Right atrium auricular region (tissue), 2 donors: ENCODE measurements around the gene VAT1L. TPM values are rescaled to one million over a fixed set of nuclear protein-coding genes. Genes with fewer than 3 reads are reported as not detected.

Experiments
- DNase-seq: peaks from one replicate; pipeline ENCODE4 v3.0.0-alpha.2; 2019; ENCODE audit warnings: low spot score
- H3K27ac ChIP-seq, 2 donors: fragments of 200-600 bp; sonication (generic); 1 replicate in 1 of 2; 2 replicates in 1 of 2; pipeline ENCODE4 v1.5.1; 2016 to 2019
- H3K27me3 ChIP-seq, 2 donors: fragments of 200-600 bp; sonication (generic); one replicate each; pipeline versions ENCODE4 v1.5.1 to v1.6.0; 2017 to 2019
- H3K36me3 ChIP-seq: fragments of 200-600 bp; sonication (generic); one replicate; pipeline ENCODE4 v1.5.1; 2016
- H3K4me1 ChIP-seq, 2 donors: fragments of 200-600 bp; sonication (generic); one replicate each; pipeline versions ENCODE4 v1.5.1 to v1.6.0; 2017 to 2019
- H3K4me3 ChIP-seq, 2 donors: fragments of 200-600 bp; sonication (generic); 1 replicate in 1 of 2; 2 replicates in 1 of 2; pipeline ENCODE4 v1.5.1; 2017 to 2019; ENCODE audit warnings: mild to moderate bottlenecking in 1 of 2, moderate library complexity in 1 of 2
- H3K9me3 ChIP-seq, 2 donors: fragments of 200-600 bp; sonication (generic); one replicate each; pipeline ENCODE4 v1.5.1; 2019
- total RNA-seq, 2 donors: library from RNA; depleted of rRNA; stranded (reverse); fragments of >200 nt; gene quantifications; one replicate each; pipeline ENCODE4 v1.1.0, GENCODE V29; 2016
- TF ChIP-seq, protein P1 (sequence below), 2 donors: fragments of 200-600 bp; sonication (generic); IDR thresholded peaks; one replicate each; pipeline ENCODE4 v1.5.1; 2019; ENCODE audit warnings: antibody characterized with exemption in 2 of 2

Gene VAT1L
- total RNA-seq, 2 donors from 2014 or later, result 10.3 to 20.6 TPM

DNA sequence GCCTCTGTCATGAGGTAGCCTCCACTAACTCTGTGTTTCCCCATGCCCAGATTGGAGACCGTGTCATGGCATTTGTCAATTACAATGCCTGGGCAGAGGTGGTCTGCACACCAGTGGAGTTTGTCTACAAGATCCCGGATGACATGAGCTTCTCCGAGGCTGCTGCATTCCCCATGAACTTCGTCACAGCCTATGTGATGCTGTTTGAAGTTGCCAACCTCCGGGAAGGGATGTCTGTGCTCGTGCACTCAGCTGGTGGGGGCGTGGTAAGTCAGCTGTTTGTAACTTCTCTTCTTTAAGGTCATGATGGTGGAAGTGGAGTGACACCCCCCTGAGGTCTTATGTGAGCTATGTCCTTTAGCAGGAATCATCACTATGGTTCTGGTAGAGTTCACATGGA is 36.8 kb downstream of the VAT1L start:
- TF ChIP-seq, protein P1, sequence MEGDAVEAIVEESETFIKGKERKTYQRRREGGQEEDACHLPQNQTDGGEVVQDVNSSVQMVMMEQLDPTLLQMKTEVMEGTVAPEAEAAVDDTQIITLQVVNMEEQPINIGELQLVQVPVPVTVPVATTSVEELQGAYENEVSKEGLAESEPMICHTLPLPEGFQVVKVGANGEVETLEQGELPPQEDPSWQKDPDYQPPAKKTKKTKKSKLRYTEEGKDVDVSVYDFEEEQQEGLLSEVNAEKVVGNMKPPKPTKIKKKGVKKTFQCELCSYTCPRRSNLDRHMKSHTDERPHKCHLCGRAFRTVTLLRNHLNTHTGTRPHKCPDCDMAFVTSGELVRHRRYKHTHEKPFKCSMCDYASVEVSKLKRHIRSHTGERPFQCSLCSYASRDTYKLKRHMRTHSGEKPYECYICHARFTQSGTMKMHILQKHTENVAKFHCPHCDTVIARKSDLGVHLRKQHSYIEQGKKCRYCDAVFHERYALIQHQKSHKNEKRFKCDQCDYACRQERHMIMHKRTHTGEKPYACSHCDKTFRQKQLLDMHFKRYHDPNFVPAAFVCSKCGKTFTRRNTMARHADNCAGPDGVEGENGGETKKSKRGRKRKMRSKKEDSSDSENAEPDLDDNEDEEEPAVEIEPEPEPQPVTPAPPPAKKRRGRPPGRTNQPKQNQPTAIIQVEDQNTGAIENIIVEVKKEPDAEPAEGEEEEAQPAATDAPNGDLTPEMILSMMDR (IDR thresholded peaks at IDR 0.05), result no peak
- no peaks in the 10 kb centered on the region for H3K4me1 ChIP-seq
- no peaks in the 10 kb centered on the region for H3K9me3 ChIP-seq
- no peaks in the 10 kb centered on the region for H3K36me3 ChIP-seq
- DNase-seq, result no peak
- no peak overlapping the region for H3K4me3 ChIP-seq
- no peak overlapping the region for H3K27ac ChIP-seq
- H3K27me3 ChIP-seq, result no peaks in the 10 kb centered on the region

DNA sequence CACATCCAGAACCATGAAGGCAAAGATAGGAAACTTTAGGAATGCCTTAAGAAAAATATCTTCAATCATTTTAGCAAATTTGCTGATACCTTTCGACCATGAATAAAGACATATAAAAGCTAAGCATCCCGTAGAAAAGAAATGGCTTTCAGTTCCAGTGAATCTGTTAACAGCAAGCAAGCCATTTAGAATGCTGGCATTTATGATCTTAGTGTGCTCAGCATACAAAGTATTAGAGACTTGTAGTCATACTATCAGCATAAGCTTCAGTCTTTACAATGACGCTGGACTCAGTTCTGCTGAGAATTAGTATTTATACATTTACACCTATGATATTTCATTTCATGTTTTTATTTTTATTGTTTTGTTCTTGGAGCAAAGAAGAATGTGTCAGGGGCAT is 38.7 kb downstream of the VAT1L start:
- Histone ChIP-seq H3K9me3 (no peaks in the 10 kb centered on the region), H3K4me3 (no peak overlapping the region), H3K27me3 (no peaks in the 10 kb centered on the region), H3K4me1 (no peaks in the 10 kb centered on the region), H3K27ac (no peak overlapping the region), H3K36me3 (no peaks in the 10 kb centered on the region)
- DNase-seq, result no peak
- TF ChIP-seq, protein P1 (IDR thresholded peaks at IDR 0.05), result no peak

DNA sequence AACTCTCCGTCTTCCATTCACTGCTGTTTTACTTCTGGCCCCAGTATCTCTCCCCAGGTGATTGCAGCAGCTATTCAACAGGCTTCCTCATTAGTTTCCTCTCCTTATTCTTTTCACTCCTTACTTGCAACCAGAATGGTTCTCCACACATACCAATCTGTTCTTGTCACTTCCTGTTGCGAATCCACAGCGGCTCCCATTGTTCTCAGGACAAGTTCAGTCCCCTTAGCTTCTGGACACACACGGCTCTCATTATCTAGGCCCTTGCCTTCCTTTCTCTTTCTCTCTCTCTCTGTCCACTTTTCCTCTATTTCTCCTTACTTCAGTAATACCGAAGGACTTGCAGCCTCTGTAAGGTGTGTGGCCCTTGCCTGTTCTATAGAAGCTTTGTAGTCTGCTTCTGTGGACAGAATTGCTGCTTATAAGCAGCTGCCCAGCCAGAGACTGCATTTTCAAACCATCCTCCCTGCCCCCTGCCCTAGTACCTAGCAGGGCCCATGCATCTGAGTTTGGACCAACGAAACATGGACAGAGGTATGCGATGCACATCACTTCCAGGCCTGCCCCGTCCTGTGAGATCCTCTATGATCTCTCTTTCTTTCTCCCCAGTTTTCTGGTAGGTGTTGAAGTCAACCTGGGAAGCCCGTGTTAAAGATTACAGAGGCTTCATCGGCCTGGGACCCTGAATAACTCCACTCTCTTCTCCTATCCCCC is 45.7 kb downstream of the VAT1L start:
- Histone ChIP-seq H3K27ac (no peak overlapping the region), H3K9me3 (no peaks in the 10 kb centered on the region), H3K36me3 (no peaks in the 10 kb centered on the region), H3K4me3 (no peak overlapping the region), H3K4me1 (peaks cover 0 to 9% of the 10 kb centered on the region in 2 donors), H3K27me3 (no peaks in the 10 kb centered on the region)
- TF ChIP-seq, protein P1 (IDR thresholded peaks at IDR 0.05), result no peak
- no peak for DNase-seq

DNA sequence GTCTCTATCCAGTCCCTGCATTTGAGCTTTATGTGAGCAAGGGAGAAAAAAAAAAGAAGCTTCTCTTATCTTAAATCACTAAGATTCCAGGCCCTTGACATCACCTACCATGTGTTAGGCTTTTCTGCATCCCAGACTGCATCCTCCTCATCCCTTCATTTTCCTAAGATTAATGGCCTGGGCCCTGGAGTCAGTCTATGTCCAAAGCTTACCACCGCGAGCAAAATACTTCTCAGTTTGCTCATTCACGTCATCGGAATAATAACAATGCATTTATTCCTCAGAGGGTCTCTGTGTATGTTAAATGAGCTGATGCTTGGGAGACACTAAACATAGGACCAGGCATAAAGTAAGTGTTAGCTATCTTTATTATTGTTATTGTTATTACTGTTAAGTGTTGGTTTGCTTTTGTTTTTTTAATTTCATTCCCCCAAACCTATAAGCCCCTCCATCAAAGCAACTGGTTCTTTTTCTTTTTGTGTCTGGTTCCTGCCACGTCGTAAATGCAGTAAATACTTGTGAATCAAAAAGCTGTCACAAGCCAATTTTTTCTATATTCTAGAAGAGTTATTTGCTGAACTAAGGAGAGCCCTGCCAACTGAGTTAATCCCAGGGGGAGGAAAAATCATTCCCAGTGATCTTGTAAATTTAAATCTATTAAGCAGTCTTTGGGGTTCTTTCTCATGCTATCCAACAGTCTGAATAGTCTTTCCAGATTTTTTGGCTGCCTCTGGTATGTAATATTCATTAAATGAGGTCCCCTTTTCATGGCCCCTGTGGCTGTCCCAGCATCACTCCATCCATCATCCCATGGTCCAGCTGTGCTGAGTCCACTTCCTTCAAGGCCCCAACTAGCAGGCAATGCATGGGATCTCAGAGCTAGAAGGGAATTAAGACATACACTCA is 46.5 kb downstream of the VAT1L start:
- Histone ChIP-seq H3K9me3 (no peaks in the 10 kb centered on the region), H3K36me3 (no peaks in the 10 kb centered on the region), H3K27me3 (no peaks in the 10 kb centered on the region), H3K4me1 (peaks cover 0 to 9% of the 10 kb centered on the region in 2 donors), H3K4me3 (no peak overlapping the region), H3K27ac (no peak overlapping the region)
- TF ChIP-seq, protein P1 (IDR thresholded peaks at IDR 0.05), result no peak
- DNase-seq, result no peak

GRCh38 chr16:77836801-77837200 is 48.4 kb downstream of the VAT1L start:
- peaks cover 0 to 9% of the 10 kb centered on the region in 2 donors for H3K4me1 ChIP-seq
- H3K27me3 ChIP-seq, result no peaks in the 10 kb centered on the region
- no peaks in the 10 kb centered on the region for H3K9me3 ChIP-seq
- no peak overlapping the region for H3K4me3 ChIP-seq
- no peak for DNase-seq
- TF ChIP-seq, protein P1 (IDR thresholded peaks at IDR 0.05), result no peak
- no peak overlapping the region for H3K27ac ChIP-seq
- H3K36me3 ChIP-seq, result no peaks in the 10 kb centered on the region
